OCI-LY7 (cell line): ENCODE data around the gene QRFP. TPM values are rescaled to one million over a fixed set of nuclear protein-coding genes. Genes with fewer than 3 reads are reported as not detected.

Source experiments
- BruUV-seq: library from RNA; stranded (reverse); fragments of 400-500 nt; replicated peaks from 2 replicates; lab custom pipeline; 2021; lab: Mats Ljungman, UMichigan
- CTCF ChIA-PET: fragments of 300-600 bp; sonication (Branson Sonifier 250); formaldehyde crosslinking; loops from one replicate; lab custom pipeline; 2022; ENCODE audit warnings: antibody characterized with exemption; ENCODE audit not compliant: unreplicated experiment; lab: Charles Lee
- POLR2A ChIA-PET: fragments of 300-600 bp; sonication (Branson Sonifier 250); formaldehyde crosslinking; loops from one replicate; lab custom pipeline; 2022; ENCODE audit warnings: antibody characterized with exemption; lab: Charles Lee
- DNase-seq: peaks from one replicate; pipeline ENCODE4 v3.0.0-alpha.2; 2015; ENCODE audit warnings: low spot score
- H2AFZ ChIP-seq: fragments of 200-600 bp; sonication (generic), shearing (Covaris generic); 2 replicates; pipeline ENCODE4 v1.6.1; 2014; ENCODE audit warnings: mild to moderate bottlenecking, antibody characterized with exemption, low read length, moderate library complexity
- H3K27ac ChIP-seq: fragments of 200-600 bp; sonication (generic); 2 replicates; pipeline ENCODE4 v1.5.1; 2014; ENCODE audit warnings: mixed run types, low read depth, mild to moderate bottlenecking, moderate library complexity, low read length, inconsistent platforms; ENCODE audit not compliant: poor library complexity, severe bottlenecking
- H3K36me3 ChIP-seq: fragments of 200-600 bp; sonication (generic); 2 replicates; pipeline ENCODE4 v1.6.1; 2014; ENCODE audit warnings: mild to moderate bottlenecking, antibody characterized with exemption, low read length, moderate library complexity, mixed read lengths; ENCODE audit not compliant: insufficient read depth
- H3K4me1 ChIP-seq: fragments of 200-600 bp; sonication (generic); 2 replicates; pipeline ENCODE4 v1.5.1; 2014; ENCODE audit warnings: mild to moderate bottlenecking, low read length; ENCODE audit not compliant: insufficient read depth, poor library complexity, severe bottlenecking
- H3K4me2 ChIP-seq: fragments of 200-600 bp; sonication (generic); 2 replicates; pipeline ENCODE4 v1.6.1; 2014; ENCODE audit warnings: mild to moderate bottlenecking, low read length
- H3K4me3 ChIP-seq: fragments of 200-600 bp; sonication (generic); 2 replicates; pipeline ENCODE4 v1.5.1; 2014; ENCODE audit warnings: mild to moderate bottlenecking, low read depth, low read length; ENCODE audit not compliant: poor library complexity, severe bottlenecking
- H3K79me2 ChIP-seq: fragments of 200-600 bp; sonication (generic); 2 replicates; pipeline ENCODE4 v1.6.1; 2016; ENCODE audit warnings: low read depth, mild to moderate bottlenecking, low read length, moderate library complexity, mixed read lengths; ENCODE audit not compliant: insufficient read depth
- H3K9me2 ChIP-seq: fragments of 200-600 bp; sonication (generic); 2 replicates; pipeline ENCODE4 v1.6.1; 2016; ENCODE audit warnings: mild to moderate bottlenecking, low read length, mixed read lengths; ENCODE audit not compliant: insufficient read depth
- H3K9me3 ChIP-seq: fragments of 200-600 bp; sonication (generic); 2 replicates; pipeline ENCODE4 v1.6.1; 2014; ENCODE audit warnings: mild to moderate bottlenecking, mixed run types, low read length, mixed read lengths
- H4K20me1 ChIP-seq: fragments of 200-600 bp; sonication (generic); 2 replicates; pipeline ENCODE4 v1.6.1; 2014; ENCODE audit warnings: mild to moderate bottlenecking, antibody characterized with exemption, low read length, moderate library complexity, mixed read lengths; ENCODE audit not compliant: insufficient read depth
- EZH2phosphoT487 ChIP-seq: fragments of 200-600 bp; sonication (generic); IDR thresholded peaks from 2 replicates; pipeline ENCODE4 v1.6.1; 2018; ENCODE audit warnings: low read depth, borderline replicate concordance, mild to moderate bottlenecking, mixed run types, antibody characterized with exemption, low read length, moderate library complexity, mixed read lengths
- intact Hi-C: fragments of 100-400 bp; cut with micrococcal nuclease; formaldehyde crosslinking; loops from one replicate; pipeline ENCODE4 v1.10.0; 2022; ENCODE audit not compliant: unreplicated experiment
- total RNA-seq, 2 experiments: library from RNA; depleted of rRNA in 1 of 2; stranded (reverse); fragments of >200 nt in 1 of 2; shearing (Covaris generic) in 1 of 2; gene quantifications; 2 replicates each; pipeline ENCODE4 v1.2.3, GENCODE V29; 2014 to 2022
- TF ChIP-seq, protein P1 (sequence below): fragments of 200-600 bp; sonication (generic); conservative IDR thresholded peaks from 2 replicates; pipeline ENCODE4 v1.5.1; 2014; ENCODE audit warnings: mild to moderate bottlenecking, antibody characterized with exemption, low read length, moderate library complexity, mixed read lengths

Gene QRFP
- total RNA-seq, 2 experiments from 2014 or later = not detected

DNA sequence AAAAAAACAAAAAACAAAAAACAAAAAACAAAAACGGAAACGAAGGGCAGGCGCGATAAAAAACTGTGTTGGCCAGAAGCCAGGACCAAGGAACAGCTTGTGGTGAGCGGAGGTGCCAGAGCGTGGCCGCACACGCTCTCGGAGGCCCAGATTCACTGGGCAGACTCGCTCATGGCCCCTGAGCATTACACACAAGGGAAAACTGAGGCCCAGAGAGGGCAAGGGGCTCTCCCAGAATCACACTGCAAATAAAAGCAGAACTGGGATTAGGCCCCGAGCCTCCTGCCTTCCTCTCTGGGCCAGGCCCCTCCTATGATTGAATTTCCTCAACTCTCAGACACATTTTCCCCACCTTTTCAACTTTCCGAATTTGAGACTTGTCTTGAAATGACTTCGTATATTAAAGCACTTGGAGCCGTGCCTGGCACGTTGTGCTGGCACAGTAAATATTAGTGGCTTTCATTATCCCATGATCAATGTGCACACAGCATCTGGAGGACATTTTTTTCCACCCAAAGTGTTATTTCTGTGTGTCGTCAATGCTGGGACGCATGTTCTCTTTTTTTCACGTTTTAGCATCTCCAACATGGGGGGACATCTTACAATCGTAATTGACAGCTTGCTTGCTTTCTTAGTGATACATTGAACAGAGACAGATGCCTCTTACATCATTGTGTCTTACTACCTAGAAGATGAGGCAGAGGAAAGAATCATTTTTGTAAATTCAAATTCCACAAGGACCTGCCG is 35.1 kb upstream of the QRFP start:
- Histone ChIP-seq H3K9me2 (no peaks in the 10 kb centered on the region), H4K20me1 (no peaks in the 10 kb centered on the region), H3K4me1 (peaks cover 4% of the 10 kb centered on the region), H3K36me3 (no peaks in the 10 kb centered on the region), H3K79me2 (no peaks in the 10 kb centered on the region), H3K27ac (no peak overlapping the region), H2AFZ (0 out of 2 replicates have a peak overlapping the region, but pooled peaks have one; percentile 1), H3K9me3 (no peaks in the 10 kb centered on the region), H3K4me2 (no peak overlapping the region), H3K4me3 (no peak overlapping the region)
- POLR2A ChIA-PET = no interaction called here
- CTCF ChIA-PET = no interaction called here
- no peak for DNase-seq
- TF ChIP-seq, protein P1, sequence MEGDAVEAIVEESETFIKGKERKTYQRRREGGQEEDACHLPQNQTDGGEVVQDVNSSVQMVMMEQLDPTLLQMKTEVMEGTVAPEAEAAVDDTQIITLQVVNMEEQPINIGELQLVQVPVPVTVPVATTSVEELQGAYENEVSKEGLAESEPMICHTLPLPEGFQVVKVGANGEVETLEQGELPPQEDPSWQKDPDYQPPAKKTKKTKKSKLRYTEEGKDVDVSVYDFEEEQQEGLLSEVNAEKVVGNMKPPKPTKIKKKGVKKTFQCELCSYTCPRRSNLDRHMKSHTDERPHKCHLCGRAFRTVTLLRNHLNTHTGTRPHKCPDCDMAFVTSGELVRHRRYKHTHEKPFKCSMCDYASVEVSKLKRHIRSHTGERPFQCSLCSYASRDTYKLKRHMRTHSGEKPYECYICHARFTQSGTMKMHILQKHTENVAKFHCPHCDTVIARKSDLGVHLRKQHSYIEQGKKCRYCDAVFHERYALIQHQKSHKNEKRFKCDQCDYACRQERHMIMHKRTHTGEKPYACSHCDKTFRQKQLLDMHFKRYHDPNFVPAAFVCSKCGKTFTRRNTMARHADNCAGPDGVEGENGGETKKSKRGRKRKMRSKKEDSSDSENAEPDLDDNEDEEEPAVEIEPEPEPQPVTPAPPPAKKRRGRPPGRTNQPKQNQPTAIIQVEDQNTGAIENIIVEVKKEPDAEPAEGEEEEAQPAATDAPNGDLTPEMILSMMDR = no peak
- TF ChIP-seq EZH2phosphoT487 = no peak
- intact Hi-C loops = no loop called here
- BruUV-seq = no TSS peak

DNA sequence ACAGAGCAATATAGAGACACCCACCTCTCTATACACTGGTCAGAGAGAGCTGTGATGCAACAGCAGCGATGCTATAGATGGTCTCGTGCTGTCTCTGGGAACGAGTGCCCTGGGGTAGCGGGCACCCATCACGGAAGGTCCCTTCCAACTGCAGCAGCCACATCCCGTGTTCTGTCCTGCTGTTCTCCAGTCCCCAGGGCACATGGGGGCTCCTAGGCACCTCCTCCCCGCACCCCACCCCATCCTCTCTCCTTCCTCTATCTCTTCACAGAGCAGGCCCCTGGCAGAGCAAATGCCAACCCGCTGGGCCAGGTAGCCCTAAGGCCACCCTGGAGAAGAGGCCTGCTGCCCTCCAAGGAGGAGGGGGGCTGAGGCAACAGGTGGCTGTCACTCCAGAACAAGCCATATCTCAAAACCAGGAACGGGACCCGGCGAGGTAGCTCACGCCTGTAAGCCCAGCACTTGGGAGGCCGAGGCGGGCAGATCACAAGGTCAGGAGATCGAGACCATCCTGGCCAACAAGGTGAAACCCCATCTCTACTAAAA is 34.3 kb upstream of the QRFP start:
- no TSS peak for BruUV-seq
- Histone ChIP-seq H3K4me2 (no peak overlapping the region), H3K27ac (no peak overlapping the region)

More for the DNA sequence above, 34.3 kb upstream of the QRFP start:
- no peak for TF ChIP-seq EZH2phosphoT487
- TF ChIP-seq, protein P1 = no peak
- CTCF ChIA-PET = no interaction called here
- no peaks in the 10 kb centered on the region for H4K20me1 ChIP-seq
- peaks cover 4% of the 10 kb centered on the region for H3K4me1 ChIP-seq
- no peak for DNase-seq
- intact Hi-C loops = no loop called here
- H2AFZ ChIP-seq = 0 out of 2 replicates have a peak overlapping the region, but pooled peaks have one; percentile 1
- POLR2A ChIA-PET = interaction anchor here (0.6 kb wide), 1 partner anchor 43 kb away, joined by 4 read pairs; no protein-coding TSS in a partner anchor
- no peaks in the 10 kb centered on the region for H3K9me3 ChIP-seq
- no peak overlapping the region for H3K4me3 ChIP-seq
- H3K36me3 ChIP-seq = no peaks in the 10 kb centered on the region
- no peaks in the 10 kb centered on the region for H3K79me2 ChIP-seq
- no peaks in the 10 kb centered on the region for H3K9me2 ChIP-seq
